ENCODE measurements around the gene CERS4.
"Not testable (repeated sequence)": the region's sequence is repeated elsewhere in the genome, so short reads cannot be mapped to it uniquely, and the experiment has no call there.

The CERS4 gene

GRCh38 chr19:8244442-8244841 is 35.3 kb downstream of the CERS4 start:
- no peak for DNase-seq

GRCh38 chr19:8245869-8246835 is 37.0 kb downstream of the CERS4 start:
- no peak for DNase-seq

GRCh38 chr19:8247129-8247890 is 38.1 kb downstream of the CERS4 start:
- not testable (repeated sequence) for DNase-seq

- no peak for DNase-seq
Measured at GRCh38 chr19:8248348-8249328, 39.5 kb downstream of the CERS4 start.

- no peak for DNase-seq
Measured at GRCh38 chr19:8250596-8250995, 41.4 kb downstream of the CERS4 start.

GRCh38 chr19:8251025-8251472 is 41.9 kb downstream of the CERS4 start:
- DNase-seq = no peak

GRCh38 chr19:8252922-8253589 is 43.9 kb downstream of the CERS4 start:
- peak; percentile 17 for DNase-seq

- no peak for DNase-seq
Measured at GRCh38 chr19:8253678-8254077, 44.5 kb downstream of the CERS4 start.

GRCh38 chr19:8254286-8255001 is 45.3 kb downstream of the CERS4 start:
- DNase-seq = no peak

GRCh38 chr19:8255426-8256125 is 46.4 kb downstream of the CERS4 start:
- no peak for DNase-seq

GRCh38 chr19:8256276-8257051 is 47.3 kb downstream of the CERS4 start:
- no peak for DNase-seq

- DNase-seq = no peak
Measured at GRCh38 chr19:8257052-8257443, 47.9 kb downstream of the CERS4 start.

- no peak for DNase-seq
Measured at GRCh38 chr19:8259142-8259921, 50.2 kb downstream of the CERS4 start.

- DNase-seq = no peak
Measured at GRCh38 chr19:8259922-8260247, 50.7 kb downstream of the CERS4 start.

- no peak for DNase-seq
Measured at GRCh38 chr19:8261347-8261746, 52.2 kb downstream of the CERS4 start.

- no peak for DNase-seq
Measured at GRCh38 chr19:8261881-8262280, 52.7 kb downstream of the CERS4 start.

- no peak for DNase-seq
Measured at GRCh38 chr19:8262431-8262830, 53.3 kb downstream of the CERS4 start.

- DNase-seq = not testable (repeated sequence)
Measured at GRCh38 chr19:8264248-8264647, 55.1 kb downstream of the CERS4 start.

GRCh38 chr19:8265872-8266271 is 56.7 kb downstream of the CERS4 start:
- DNase-seq = no peak
